GM19240 (cell line): Measurements from ENCODE around the gene C1QTNF3.
"Not testable (repeated sequence)": the region's sequence is repeated elsewhere in the genome, so short reads cannot be mapped to it uniquely, and the experiment has no call there.

Source experiments
- DNase-seq: peaks from one replicate; pipeline ENCODE4 v3.0.0; 2011; ENCODE audit warnings: low spot score; ENCODE audit not compliant: insufficient read length

C1QTNF3 gene

GRCh38 chr5:34022121-34022705, 20.8 kb downstream of the C1QTNF3 start:
- DNase-seq, result no peak

GRCh38 chr5:34021334-34021733, 21.7 kb downstream of the C1QTNF3 start:
- no peak for DNase-seq

- DNase-seq, result no peak
These were observed 22.3 kb downstream of the C1QTNF3 start for GRCh38 chr5:34020726-34021125.

GRCh38 chr5:34017254-34017653, 25.8 kb downstream of the C1QTNF3 start:
- no peak for DNase-seq

GRCh38 chr5:34016750-34017149, 26.3 kb downstream of the C1QTNF3 start:
- DNase-seq, result no peak

GRCh38 chr5:34016222-34016621, 26.8 kb downstream of the C1QTNF3 start:
- no peak for DNase-seq

- no peak for DNase-seq
These were observed 27.7 kb downstream of the C1QTNF3 start for GRCh38 chr5:34015120-34015822.

GRCh38 chr5:34014626-34015025, 28.4 kb downstream of the C1QTNF3 start:
- DNase-seq, result no peak

GRCh38 chr5:34013547-34013946, 29.5 kb downstream of the C1QTNF3 start:
- DNase-seq, result no peak

- DNase-seq, result no peak
These were observed 30.2 kb downstream of the C1QTNF3 start for GRCh38 chr5:34012791-34013190.

GRCh38 chr5:34011536-34011935, 31.5 kb downstream of the C1QTNF3 start:
- DNase-seq, result no peak

GRCh38 chr5:34010146-34010545, 32.9 kb downstream of the C1QTNF3 start:
- DNase-seq, result not testable (repeated sequence)

GRCh38 chr5:34009610-34010009, 33.4 kb downstream of the C1QTNF3 start:
- no peak for DNase-seq

GRCh38 chr5:34008802-34009201, 34.2 kb downstream of the C1QTNF3 start:
- DNase-seq, result no peak

GRCh38 chr5:34007621-34008600, 35.1 kb downstream of the C1QTNF3 start, which contains the start of gene AMACR:
TSS of gene AMACR (minus strand) at chr5:34008050. CDS start at chr5:34008019, 31 bp downstream.
- DNase-seq, result peak; percentile 88

GRCh38 chr5:34007201-34007620, 35.8 kb downstream of the C1QTNF3 start:
- no peak for DNase-seq

- DNase-seq, result no peak
These were observed 37.3 kb downstream of the C1QTNF3 start for GRCh38 chr5:34005681-34006080.

GRCh38 chr5:34005211-34005610, 37.8 kb downstream of the C1QTNF3 start:
- DNase-seq, result no peak

- no peak for DNase-seq
These were observed 39.1 kb downstream of the C1QTNF3 start for GRCh38 chr5:34003941-34004340.

GRCh38 chr5:34002629-34003328, 40.2 kb downstream of the C1QTNF3 start:
- DNase-seq, result no peak

GRCh38 chr5:34001241-34001841, 41.7 kb downstream of the C1QTNF3 start:
- no peak for DNase-seq
